ENCODE measurements around the gene OR10J5. TPM values are rescaled to one million over a fixed set of nuclear protein-coding genes. Genes with fewer than 3 reads are reported as not detected.
"Not testable (repeated sequence)": the region's sequence is repeated elsewhere in the genome, so short reads cannot be mapped to it uniquely, and the experiment has no call there.

Gene OR10J5
- total RNA-seq, 1 experiment from 2014 or later, result not detected

- DNase-seq (ENCODE audit: low read depth, low spot score); H3K27ac ChIP-seq (ENCODE audit: low read depth, low read length); H3K79me2 ChIP-seq (ENCODE audit: insufficient read depth, low read length); CTCF ChIA-PET; H2AFZ ChIP-seq (ENCODE audit: low read depth, low read length, poor library complexity, severe bottlenecking); ATAC-seq; H4K20me1 ChIP-seq (ENCODE audit: insufficient read depth); H3K9me2 ChIP-seq (ENCODE audit: insufficient read depth); BruUV-seq (replicated peaks); H3K9me3 ChIP-seq (ENCODE audit: control insufficient read depth in 1 of 2, insufficient read depth in 1 of 2, low read depth in 1 of 2, low read length in 2 of 2); H3K36me3 ChIP-seq (ENCODE audit: control insufficient read depth in 1 of 2, insufficient read depth in 2 of 2, low read length in 2 of 2); H3K4me1 ChIP-seq (ENCODE audit: control insufficient read depth in 1 of 2, insufficient read depth in 2 of 2, low read length in 2 of 2); H3K9ac ChIP-seq (ENCODE audit: low read length); POLR2A ChIA-PET; RAD21 ChIA-PET (ENCODE audit: low non-redundant PET in 1 of 2, low total read pairs in 2 of 2, uncharacterized antibody in 2 of 2, unreplicated experiment in 2 of 2); H3K4me2 ChIP-seq (ENCODE audit: low read length); intact Hi-C loops (cut with micrococcal nuclease); H3K27me3 ChIP-seq (ENCODE audit: insufficient read depth, low read length); H3K4me3 ChIP-seq (replicated peaks in 1 of 2; ENCODE audit: low read depth in 1 of 2, low read length in 2 of 2): not testable (repeated sequence)
Measured at GRCh38 chr1:159494513-159495210, 41.1 kb downstream of the OR10J5 start.

DNA sequence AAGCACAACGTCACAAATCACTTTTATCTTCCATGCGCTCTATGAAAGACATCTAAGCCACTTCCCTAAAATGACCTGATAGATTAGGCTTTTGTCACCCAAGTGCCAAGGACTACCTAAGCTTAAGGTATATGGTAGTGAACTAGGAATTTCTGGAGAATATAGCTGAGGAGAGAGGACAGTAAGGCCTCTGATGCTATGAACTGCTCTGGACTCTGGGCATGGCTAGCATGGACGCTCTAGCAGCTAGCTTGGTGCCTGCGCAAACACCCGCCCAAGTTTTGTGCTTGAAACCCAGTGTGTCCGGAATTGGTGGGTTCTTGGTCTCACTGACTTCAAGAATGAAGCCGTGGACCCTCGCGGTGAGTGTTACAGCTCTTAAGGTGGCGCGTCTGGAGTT lies 42.5 kb downstream of the OR10J5 start:
- H2AFZ ChIP-seq (ENCODE audit: low read depth, low read length, poor library complexity, severe bottlenecking), result no peak overlapping the region
- H4K20me1 ChIP-seq (ENCODE audit: insufficient read depth), result no peaks in the 10 kb centered on the region
- H3K36me3 ChIP-seq (ENCODE audit: control insufficient read depth in 1 of 2, insufficient read depth in 2 of 2, low read length in 2 of 2), result no peaks in the 10 kb centered on the region
- no peak overlapping the region for H3K4me3 ChIP-seq (replicated peaks in 1 of 2; ENCODE audit: low read depth in 1 of 2, low read length in 2 of 2)
- no peak overlapping the region for H3K9ac ChIP-seq (ENCODE audit: low read length)
- no peaks in the 10 kb centered on the region for H3K79me2 ChIP-seq (ENCODE audit: insufficient read depth, low read length)
- no TSS peak for BruUV-seq (replicated peaks)
- CTCF ChIA-PET, result no interaction called here
- H3K4me2 ChIP-seq (ENCODE audit: low read length), result no peak overlapping the region
- intact Hi-C loops (cut with micrococcal nuclease), result no loop called here
- RAD21 ChIA-PET (ENCODE audit: low non-redundant PET in 1 of 2, low total read pairs in 2 of 2, uncharacterized antibody in 2 of 2, unreplicated experiment in 2 of 2), result no interaction called here
- no peaks in the 10 kb centered on the region for H3K4me1 ChIP-seq (ENCODE audit: control insufficient read depth in 1 of 2, insufficient read depth in 2 of 2, low read length in 2 of 2)
- no peak overlapping the region for H3K27ac ChIP-seq (ENCODE audit: low read depth, low read length)
- no peaks in the 10 kb centered on the region for H3K9me3 ChIP-seq (ENCODE audit: control insufficient read depth in 1 of 2, insufficient read depth in 1 of 2, low read depth in 1 of 2, low read length in 2 of 2)
- POLR2A ChIA-PET, result no interaction called here
- ATAC-seq, result no peak
- no peak for DNase-seq (ENCODE audit: low read depth, low spot score)
- no peaks in the 10 kb centered on the region for H3K27me3 ChIP-seq (ENCODE audit: insufficient read depth, low read length)
- no peaks in the 10 kb centered on the region for H3K9me2 ChIP-seq (ENCODE audit: insufficient read depth)
- TF ChIP-seq RAD21 (IDR thresholded peaks at IDR 0.05; ENCODE audit: low read depth) (no peak), EZH2 (IDR thresholded peaks at IDR 0.05) (no peak), YY1 (IDR thresholded peaks at IDR 0.05; ENCODE audit: extremely low read depth, insufficient replicate concordance, low read depth, low read length) (no peak), CTCF (IDR thresholded peaks at IDR 0.05 in 2 of 3, conservative IDR thresholded peaks at IDR 0.05 in 1 of 3; ENCODE audit: borderline replicate concordance in 1 of 3, insufficient read depth in 1 of 3, low read depth in 2 of 3, low read length in 2 of 3) (no peak), EGR1 (IDR thresholded peaks at IDR 0.05; ENCODE audit: low read depth) (no peak), EZH2phosphoT487 (IDR thresholded peaks at IDR 0.05; ENCODE audit: borderline replicate concordance) (no peak), ZBTB33 (IDR thresholded peaks at IDR 0.05; ENCODE audit: extremely low read depth, insufficient replicate concordance, low read length) (no peak), CBX3 (IDR thresholded peaks at IDR 0.05; ENCODE audit: low read depth) (no peak), CEBPB (IDR thresholded peaks at IDR 0.05; ENCODE audit: low read depth) (no peak), SIN3A (IDR thresholded peaks at IDR 0.05; ENCODE audit: low read depth) (no peak)
- TF ChIP-seq, protein P1, sequence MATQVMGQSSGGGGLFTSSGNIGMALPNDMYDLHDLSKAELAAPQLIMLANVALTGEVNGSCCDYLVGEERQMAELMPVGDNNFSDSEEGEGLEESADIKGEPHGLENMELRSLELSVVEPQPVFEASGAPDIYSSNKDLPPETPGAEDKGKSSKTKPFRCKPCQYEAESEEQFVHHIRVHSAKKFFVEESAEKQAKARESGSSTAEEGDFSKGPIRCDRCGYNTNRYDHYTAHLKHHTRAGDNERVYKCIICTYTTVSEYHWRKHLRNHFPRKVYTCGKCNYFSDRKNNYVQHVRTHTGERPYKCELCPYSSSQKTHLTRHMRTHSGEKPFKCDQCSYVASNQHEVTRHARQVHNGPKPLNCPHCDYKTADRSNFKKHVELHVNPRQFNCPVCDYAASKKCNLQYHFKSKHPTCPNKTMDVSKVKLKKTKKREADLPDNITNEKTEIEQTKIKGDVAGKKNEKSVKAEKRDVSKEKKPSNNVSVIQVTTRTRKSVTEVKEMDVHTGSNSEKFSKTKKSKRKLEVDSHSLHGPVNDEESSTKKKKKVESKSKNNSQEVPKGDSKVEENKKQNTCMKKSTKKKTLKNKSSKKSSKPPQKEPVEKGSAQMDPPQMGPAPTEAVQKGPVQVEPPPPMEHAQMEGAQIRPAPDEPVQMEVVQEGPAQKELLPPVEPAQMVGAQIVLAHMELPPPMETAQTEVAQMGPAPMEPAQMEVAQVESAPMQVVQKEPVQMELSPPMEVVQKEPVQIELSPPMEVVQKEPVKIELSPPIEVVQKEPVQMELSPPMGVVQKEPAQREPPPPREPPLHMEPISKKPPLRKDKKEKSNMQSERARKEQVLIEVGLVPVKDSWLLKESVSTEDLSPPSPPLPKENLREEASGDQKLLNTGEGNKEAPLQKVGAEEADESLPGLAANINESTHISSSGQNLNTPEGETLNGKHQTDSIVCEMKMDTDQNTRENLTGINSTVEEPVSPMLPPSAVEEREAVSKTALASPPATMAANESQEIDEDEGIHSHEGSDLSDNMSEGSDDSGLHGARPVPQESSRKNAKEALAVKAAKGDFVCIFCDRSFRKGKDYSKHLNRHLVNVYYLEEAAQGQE (IDR thresholded peaks at IDR 0.05; ENCODE audit: low read depth), result no peak
- TF ChIP-seq, protein P2, sequence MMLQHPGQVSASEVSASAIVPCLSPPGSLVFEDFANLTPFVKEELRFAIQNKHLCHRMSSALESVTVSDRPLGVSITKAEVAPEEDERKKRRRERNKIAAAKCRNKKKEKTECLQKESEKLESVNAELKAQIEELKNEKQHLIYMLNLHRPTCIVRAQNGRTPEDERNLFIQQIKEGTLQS (IDR thresholded peaks at IDR 0.05), result no peak

Data from HCT116 (cell line).